Measurements from ENCODE around the gene ILK.

The ILK gene

DNA sequence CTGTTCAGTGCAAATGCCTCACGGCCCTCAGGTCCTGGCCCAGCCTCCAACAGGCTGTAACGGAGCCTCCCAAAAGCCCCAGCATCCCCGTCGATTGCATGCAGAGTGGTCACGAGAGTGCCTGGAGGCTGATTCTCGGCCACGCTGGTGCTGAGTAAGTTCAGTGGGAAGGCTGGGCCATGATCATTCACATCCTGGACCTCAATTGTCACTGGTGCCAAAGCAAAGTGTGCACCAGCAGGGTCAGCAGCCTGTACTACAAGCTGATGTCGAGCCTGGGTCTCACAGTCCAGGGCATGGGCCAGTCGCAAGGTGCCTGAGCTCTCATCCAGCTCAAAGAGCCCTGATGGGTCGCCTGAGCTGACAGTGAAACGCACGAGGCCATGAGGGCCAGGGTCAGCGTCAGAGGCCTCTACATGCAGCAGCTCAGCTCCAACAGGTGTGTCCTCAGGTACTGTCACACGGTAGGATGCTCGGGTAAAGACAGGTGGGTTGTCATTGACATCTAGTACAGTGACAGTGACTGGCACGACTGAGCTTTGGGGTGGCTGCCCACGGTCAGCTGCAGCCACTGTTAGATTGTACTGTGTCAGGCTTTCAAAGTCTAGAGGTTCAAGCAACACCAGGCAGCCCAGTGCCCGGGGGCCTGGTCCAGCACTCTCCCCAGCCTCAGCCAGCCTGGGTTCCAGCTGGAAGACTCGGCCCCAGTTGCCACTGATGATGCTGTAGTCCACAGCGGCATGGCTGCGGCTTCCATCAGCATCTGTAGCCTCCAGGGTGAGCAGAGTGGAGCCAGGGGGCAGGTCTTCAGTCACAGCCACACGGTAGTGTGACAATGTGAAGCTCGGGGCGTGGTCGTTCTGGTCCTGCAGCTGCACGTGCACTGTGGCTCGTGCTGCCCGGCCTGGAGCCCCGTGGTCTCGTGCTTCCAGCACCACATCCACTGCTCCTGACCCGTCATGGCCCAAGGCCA, 20.1 kb downstream of the ILK start:
- Histone ChIP-seq H3K4me2 (ENCODE audit: low read length) (no peak overlapping the region), H3K4me3 (ENCODE audit: low read length) (no peak overlapping the region), H3K9ac (ENCODE audit: low read length) (no peak overlapping the region), H2AFZ (ENCODE audit: low read depth, low read length) (no peak overlapping the region), H3K27ac (ENCODE audit: low read length) (no peak overlapping the region), H3K36me3 (replicated peaks; ENCODE audit: low read depth, low read length) (no peaks in the 10 kb centered on the region), H3K4me1 (ENCODE audit: low read length) (peaks cover 19% of the 10 kb centered on the region), H3K79me2 (ENCODE audit: low read length) (peaks cover 2% of the 10 kb centered on the region; the same call in 1 of the 2 replicates), H4K20me1 (ENCODE audit: insufficient read depth, low read length) (no peaks in the 10 kb centered on the region), H3K27me3 (ENCODE audit: low read depth, low read length) (no peaks in the 10 kb centered on the region), H3K9me3 (ENCODE audit: insufficient read depth, low read length) (no peaks in the 10 kb centered on the region)
- no peak for TF ChIP-seq CTCF (IDR thresholded peaks at IDR 0.05; ENCODE audit: low read depth, low read length)
- no peak for TF ChIP-seq EZH2phosphoT487 (IDR thresholded peaks at IDR 0.05; ENCODE audit: low read depth)

GRCh38 chr11:6625156-6625831, 21.7 kb downstream of the ILK start:
- Histone ChIP-seq H3K9ac (ENCODE audit: low read length) (no peak overlapping the region), H3K79me2 (ENCODE audit: low read length) (no peaks in the 10 kb centered on the region), H3K36me3 (replicated peaks; ENCODE audit: low read depth, low read length) (no peaks in the 10 kb centered on the region), H4K20me1 (ENCODE audit: insufficient read depth, low read length) (no peaks in the 10 kb centered on the region), H3K27ac (ENCODE audit: low read length) (no peak overlapping the region), H3K9me3 (ENCODE audit: insufficient read depth, low read length) (no peaks in the 10 kb centered on the region), H3K4me2 (ENCODE audit: low read length) (no peak overlapping the region), H3K4me3 (ENCODE audit: low read length) (no peak overlapping the region), H2AFZ (ENCODE audit: low read depth, low read length) (no peak overlapping the region), H3K27me3 (ENCODE audit: low read depth, low read length) (no peaks in the 10 kb centered on the region), H3K4me1 (ENCODE audit: low read length) (peaks cover 12% of the 10 kb centered on the region)
- TF ChIP-seq CTCF (IDR thresholded peaks at IDR 0.05; ENCODE audit: low read depth, low read length) (no peak), EZH2phosphoT487 (IDR thresholded peaks at IDR 0.05; ENCODE audit: low read depth) (no peak)

- no peak overlapping the region for H3K4me2 ChIP-seq (ENCODE audit: low read length)
- peaks cover 12% of the 10 kb centered on the region for H3K4me1 ChIP-seq (ENCODE audit: low read length)
- H3K36me3 ChIP-seq (replicated peaks; ENCODE audit: low read depth, low read length), result no peaks in the 10 kb centered on the region
Observed at GRCh38 chr11:6625832-6626420, 22.4 kb downstream of the ILK start.

More at GRCh38 chr11:6625832-6626420, 22.4 kb downstream of the ILK start:
- no peak overlapping the region for H3K4me3 ChIP-seq (ENCODE audit: low read length)
- H4K20me1 ChIP-seq (ENCODE audit: insufficient read depth, low read length), result no peaks in the 10 kb centered on the region
- TF ChIP-seq EZH2phosphoT487 (IDR thresholded peaks at IDR 0.05; ENCODE audit: low read depth), result no peak
- TF ChIP-seq CTCF (IDR thresholded peaks at IDR 0.05; ENCODE audit: low read depth, low read length), result no peak
- H2AFZ ChIP-seq (ENCODE audit: low read depth, low read length), result no peak overlapping the region
- no peaks in the 10 kb centered on the region for H3K79me2 ChIP-seq (ENCODE audit: low read length)
- H3K27ac ChIP-seq (ENCODE audit: low read length), result no peak overlapping the region
- H3K9me3 ChIP-seq (ENCODE audit: insufficient read depth, low read length), result no peaks in the 10 kb centered on the region
- H3K9ac ChIP-seq (ENCODE audit: low read length), result no peak overlapping the region
- H3K27me3 ChIP-seq (ENCODE audit: low read depth, low read length), result no peaks in the 10 kb centered on the region
